ENCODE measurements around the gene KAT6B.

The KAT6B gene

GRCh38 chr10:75062506-75063299, 236.3 kb downstream of the KAT6B start:
- DNase-seq (ENCODE audit: low read depth in 2 of 3, low spot score in 2 of 3), result no peak

- DNase-seq (ENCODE audit: low read depth in 2 of 3, low spot score in 2 of 3), result no peak
Observed at GRCh38 chr10:75063461-75064230, 237.2 kb downstream of the KAT6B start.

GRCh38 chr10:75065076-75065475, 238.7 kb downstream of the KAT6B start:
- DNase-seq (ENCODE audit: low read depth in 2 of 3, low spot score in 2 of 3), result no peak

- no peak for DNase-seq (ENCODE audit: low read depth in 2 of 3, low spot score in 2 of 3)
Observed at GRCh38 chr10:75066271-75066670, 239.9 kb downstream of the KAT6B start.

- no peak for DNase-seq (ENCODE audit: low read depth in 2 of 3, low spot score in 2 of 3)
Observed at GRCh38 chr10:75067272-75067671, 240.9 kb downstream of the KAT6B start.

- DNase-seq (ENCODE audit: low read depth in 2 of 3, low spot score in 2 of 3), result no peak
Observed at GRCh38 chr10:75068523-75068922, 242.1 kb downstream of the KAT6B start.

- DNase-seq (ENCODE audit: low read depth in 2 of 3, low spot score in 2 of 3), result no peak
Observed at GRCh38 chr10:75070476-75070875, 244.1 kb downstream of the KAT6B start.

- no peak for DNase-seq (ENCODE audit: low read depth in 2 of 3, low spot score in 2 of 3)
Observed at GRCh38 chr10:75070961-75071428, 244.6 kb downstream of the KAT6B start.

- DNase-seq (ENCODE audit: low read depth in 2 of 3, low spot score in 2 of 3), result no peak
Observed at GRCh38 chr10:75071756-75072155, 245.4 kb downstream of the KAT6B start.

- no peak for DNase-seq (ENCODE audit: low read depth in 2 of 3, low spot score in 2 of 3)
Observed at GRCh38 chr10:75072727-75073126, 246.3 kb downstream of the KAT6B start.

- DNase-seq (ENCODE audit: low read depth in 2 of 3, low spot score in 2 of 3), result no peak
Observed at GRCh38 chr10:75073442-75073841, 247.0 kb downstream of the KAT6B start.

GRCh38 chr10:75074711-75075445, 248.5 kb downstream of the KAT6B start:
- DNase-seq (ENCODE audit: low read depth in 2 of 3, low spot score in 2 of 3), result no peak

GRCh38 chr10:75076348-75076747, 249.9 kb downstream of the KAT6B start:
- no peak for DNase-seq (ENCODE audit: low read depth in 2 of 3, low spot score in 2 of 3)

- no peak for DNase-seq (ENCODE audit: low read depth in 2 of 3, low spot score in 2 of 3)
Observed at GRCh38 chr10:75079436-75080083, 253.2 kb downstream of the KAT6B start.

- DNase-seq (ENCODE audit: low read depth in 2 of 3, low spot score in 2 of 3), result no peak
Observed at GRCh38 chr10:75080554-75080953, 254.2 kb downstream of the KAT6B start.

- DNase-seq (ENCODE audit: low read depth in 2 of 3, low spot score in 2 of 3), result no peak
Observed at GRCh38 chr10:75081379-75081778, 255.0 kb downstream of the KAT6B start.

Data from activated CD8-positive, alpha-beta memory T cell treated with anti-CD3 and anti-CD28 coated beads for 48 hours (primary cell).